Activated T-helper 2 cell treated with anti-CD3 and anti-CD28 coated beads, Interferon-gamma antibody, Interleukin-2, Interleukin-4, amounts not matched to agents 10 μg/mL and 5 μg/mL and 100 μg/mL, durations not matched to agents 14 hours and 24 hours and 36 hours (primary cell): Measurements from ENCODE around the gene MFAP5. TPM values are rescaled to one million over a fixed set of nuclear protein-coding genes. Genes with fewer than 3 reads are reported as not detected.

Experiments used
- DNase-seq: peaks from one replicate; pipeline ENCODE4 v3.0.0; 2021; ENCODE audit warnings: low spot score
- H3K27ac Mint-ChIP-seq: one replicate; pipeline ENCODE4 v1.8.0; 2021; ENCODE audit warnings: mixed read lengths
- H3K27me3 Mint-ChIP-seq: one replicate; pipeline ENCODE4 v1.8.0; 2021; ENCODE audit warnings: low read depth, mixed read lengths
- H3K36me3 Mint-ChIP-seq: one replicate; pipeline ENCODE4 v1.8.0; 2021; ENCODE audit warnings: low read depth, mixed read lengths
- H3K4me1 Mint-ChIP-seq: one replicate; pipeline ENCODE4 v1.8.0; 2021; ENCODE audit warnings: low read depth, mixed read lengths
- H3K4me3 Mint-ChIP-seq: one replicate; pipeline ENCODE4 v1.8.0; 2021; ENCODE audit warnings: low read depth, mild to moderate bottlenecking, moderate library complexity, mixed read lengths
- H3K9me3 Mint-ChIP-seq: one replicate; pipeline ENCODE4 v1.8.0; 2021; ENCODE audit warnings: mixed read lengths
- intact Hi-C: fragments of 100-400 bp; cut with micrococcal nuclease; formaldehyde crosslinking; loops from one replicate; pipeline ENCODE4 v1.15.1; 2023
- total RNA-seq: library from RNA; stranded (reverse); gene quantifications from 2 replicates; pipeline ENCODE4 v1.2.3, GENCODE V29; 2022

The MFAP5 gene, protein sequence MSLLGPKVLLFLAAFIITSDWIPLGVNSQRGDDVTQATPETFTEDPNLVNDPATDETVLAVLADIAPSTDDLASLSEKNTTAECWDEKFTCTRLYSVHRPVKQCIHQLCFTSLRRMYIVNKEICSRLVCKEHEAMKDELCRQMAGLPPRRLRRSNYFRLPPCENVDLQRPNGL
- total RNA-seq, result not detected in 2 replicates

DNA sequence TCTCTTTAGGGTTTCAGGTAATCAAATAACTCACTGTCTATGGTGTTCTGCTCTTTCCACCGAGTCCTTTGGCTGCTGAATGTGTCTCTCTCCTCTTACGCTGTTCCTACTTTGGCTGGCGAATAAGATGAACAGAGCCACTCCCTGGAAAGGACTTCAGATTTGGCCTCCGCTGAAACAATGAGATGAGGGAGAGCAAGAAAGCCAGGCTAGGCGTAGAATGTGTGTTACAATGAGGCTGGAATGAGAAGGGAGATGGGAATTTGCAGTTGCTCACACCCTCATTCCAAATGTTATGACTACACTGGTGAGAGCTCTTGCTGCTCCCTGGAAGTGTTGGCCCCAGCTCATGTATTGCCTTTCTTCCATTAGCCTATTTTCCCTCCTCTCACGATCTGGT, at the start of gene MFAP5:
Gene MFAP5 (minus strand): TSS at position 234 of the 400 bp plus-strand sequence. CDS start 722 bp downstream, outside the sequence.
- Mint-ChIP-seq H3K27me3 (peaks cover 21% of the 10 kb centered on the region), H3K9me3 (no peaks in the 10 kb centered on the region), H3K27ac (no peak within 1 kb of the TSS), H3K36me3 (no peaks in the 10 kb centered on the region), H3K4me1 (no peaks in the 10 kb centered on the region), H3K4me3 (no peak within 1 kb of the TSS)
- no peak for DNase-seq
- intact Hi-C loops, result no loop called here

DNA sequence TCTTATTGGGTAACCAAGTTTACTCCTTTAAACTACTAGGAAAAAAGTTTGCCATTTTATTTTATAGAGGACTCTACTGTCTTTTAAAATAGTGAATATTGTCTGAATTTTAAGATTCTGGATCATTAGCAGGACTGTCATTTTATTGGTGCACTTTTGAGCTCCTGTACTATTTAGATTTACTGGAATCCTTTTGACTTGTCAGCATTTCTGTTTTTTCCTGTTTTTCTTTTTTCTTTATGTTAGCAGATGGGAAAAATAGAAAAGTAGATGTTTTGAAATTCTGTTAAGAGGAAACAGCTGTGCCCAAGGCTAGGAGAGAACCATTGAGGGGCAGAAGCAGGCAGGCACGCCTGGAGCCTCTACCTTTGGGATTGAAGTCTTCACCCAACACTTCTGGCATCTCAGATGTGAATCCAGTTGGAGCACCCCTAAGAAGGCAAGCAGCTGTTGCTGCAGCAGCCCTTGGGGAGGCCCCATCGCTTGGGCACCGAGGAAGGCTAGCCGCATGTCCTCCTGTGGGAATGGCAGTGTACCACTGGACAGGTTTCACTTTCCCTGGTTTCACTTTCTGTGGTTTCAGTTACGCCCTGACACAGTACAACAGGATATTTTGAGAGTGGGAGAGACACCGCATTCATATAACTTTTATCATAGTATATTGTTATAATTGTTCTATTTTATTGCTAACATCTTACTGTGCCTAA, 46.7 kb upstream of the MFAP5 start:
- DNase-seq, result no peak
- Mint-ChIP-seq H3K9me3 (no peaks in the 10 kb centered on the region), H3K4me3 (no peak overlapping the region), H3K27me3 (peaks cover 8% of the 10 kb centered on the region), H3K4me1 (no peaks in the 10 kb centered on the region), H3K36me3 (no peaks in the 10 kb centered on the region), H3K27ac (no peak overlapping the region)
- intact Hi-C loops, result no loop called here

DNA sequence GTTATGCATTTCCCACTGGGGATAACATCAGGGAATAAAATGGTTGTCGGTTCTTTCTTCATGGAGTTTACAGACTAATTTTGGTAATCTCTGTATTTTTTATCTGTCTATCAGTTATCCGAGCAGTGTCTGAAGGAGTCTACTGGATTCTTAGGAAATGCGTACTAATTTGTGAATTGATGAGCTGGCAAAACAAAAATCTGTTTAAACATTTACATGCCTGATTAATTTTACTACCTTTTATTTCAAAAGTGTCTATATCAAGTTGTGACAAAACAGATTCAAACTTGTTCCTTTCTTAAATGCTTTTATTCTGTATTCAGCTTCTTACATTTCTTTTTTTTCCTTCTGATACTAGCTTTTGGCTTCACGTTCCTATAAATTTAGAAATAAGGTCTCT, 39.5 kb upstream of the MFAP5 start:
- H3K9me3 Mint-ChIP-seq, result no peaks in the 10 kb centered on the region
- peaks cover 5% of the 10 kb centered on the region for H3K4me1 Mint-ChIP-seq
- peaks cover 2% of the 10 kb centered on the region for H3K36me3 Mint-ChIP-seq
- no peak overlapping the region for H3K27ac Mint-ChIP-seq
- peaks cover 39% of the 10 kb centered on the region for H3K27me3 Mint-ChIP-seq
- DNase-seq, result no peak
- H3K4me3 Mint-ChIP-seq, result no peak overlapping the region
- intact Hi-C loops, result no loop called here

DNA sequence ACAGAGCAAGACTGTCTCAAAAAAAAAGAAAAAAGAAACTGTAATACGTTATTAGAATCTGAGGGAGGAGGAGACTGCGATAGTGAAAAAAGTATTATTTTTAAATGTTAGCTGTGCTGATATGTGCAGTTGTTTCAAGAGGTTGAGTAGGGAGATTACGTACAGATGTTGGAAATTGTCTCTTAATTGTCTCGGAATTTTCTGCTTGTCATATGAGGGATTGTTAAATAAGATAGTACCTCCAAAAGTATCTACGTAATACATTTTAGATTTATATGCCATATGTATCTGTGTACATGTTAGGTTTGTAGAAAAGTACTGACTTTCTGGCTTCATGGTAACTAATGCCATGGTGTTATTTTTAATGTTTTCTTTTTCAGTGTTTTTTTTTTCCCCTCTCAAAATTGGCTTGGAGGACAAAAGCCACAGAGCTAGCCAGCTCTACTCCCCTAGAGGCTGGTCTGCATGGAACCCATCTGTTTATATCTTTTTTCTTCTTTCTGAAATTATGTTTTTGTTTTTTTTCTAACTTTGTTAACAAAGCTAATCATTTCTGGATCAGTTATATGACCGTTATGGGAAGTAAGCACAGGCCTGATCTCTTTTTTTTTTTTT, 38.5 kb upstream of the MFAP5 start:
- intact Hi-C loops, result no loop called here
- Mint-ChIP-seq H3K27me3 (peaks cover 47% of the 10 kb centered on the region), H3K27ac (no peak overlapping the region), H3K4me1 (peaks cover 9% of the 10 kb centered on the region), H3K36me3 (peaks cover 2% of the 10 kb centered on the region), H3K9me3 (no peaks in the 10 kb centered on the region), H3K4me3 (no peak overlapping the region)
- DNase-seq, result no peak

DNA sequence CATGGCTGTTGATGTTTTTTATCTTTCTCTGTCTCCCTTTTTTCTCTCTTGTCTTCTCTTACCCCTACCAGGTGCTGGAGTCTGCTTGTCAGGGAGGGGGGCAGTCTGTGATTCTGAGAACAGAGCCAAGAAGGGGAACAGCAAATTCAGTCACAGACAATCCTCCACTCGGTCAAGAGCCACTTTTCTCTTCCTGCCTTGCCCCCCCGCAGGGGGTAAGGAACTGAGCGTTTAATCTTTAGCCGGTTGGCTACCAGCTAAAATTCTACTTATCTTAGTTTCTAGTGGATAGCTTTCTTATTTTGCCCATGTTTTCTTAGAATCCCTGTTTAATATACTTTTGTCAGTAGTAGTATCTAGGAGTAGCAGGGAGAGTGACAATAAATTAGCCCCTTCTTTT, 37.1 kb upstream of the MFAP5 start:
- H3K4me3 Mint-ChIP-seq, result peak overlapping the region; percentile 53
- no peak for DNase-seq
- H3K36me3 Mint-ChIP-seq, result peaks cover 2% of the 10 kb centered on the region
- no peak overlapping the region for H3K27ac Mint-ChIP-seq
- H3K27me3 Mint-ChIP-seq, result peaks cover 55% of the 10 kb centered on the region
- no peaks in the 10 kb centered on the region for H3K9me3 Mint-ChIP-seq
- intact Hi-C loops, result no loop called here
- peaks cover 9% of the 10 kb centered on the region for H3K4me1 Mint-ChIP-seq

DNA sequence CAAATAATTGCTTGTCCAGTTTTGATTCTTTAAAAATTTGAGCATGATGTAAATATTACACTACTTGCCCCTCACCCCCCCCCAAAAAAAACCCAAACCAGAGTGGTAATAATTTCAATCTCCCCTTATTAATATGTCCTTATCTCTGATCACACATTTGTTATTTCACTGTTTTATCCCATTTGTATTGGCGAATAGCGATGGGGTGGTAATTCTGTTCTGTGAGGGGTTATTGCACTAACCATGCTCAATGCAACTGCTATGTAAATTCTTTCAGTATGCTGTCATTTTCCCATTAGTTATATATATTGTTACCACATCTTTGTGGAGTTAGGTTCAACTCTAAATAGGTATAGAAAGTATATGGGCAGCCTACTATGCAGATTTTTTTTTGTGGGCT, 36.3 kb upstream of the MFAP5 start:
- no peaks in the 10 kb centered on the region for H3K9me3 Mint-ChIP-seq
- peaks cover 55% of the 10 kb centered on the region for H3K27me3 Mint-ChIP-seq
- H3K36me3 Mint-ChIP-seq, result peaks cover 2% of the 10 kb centered on the region

DNA sequence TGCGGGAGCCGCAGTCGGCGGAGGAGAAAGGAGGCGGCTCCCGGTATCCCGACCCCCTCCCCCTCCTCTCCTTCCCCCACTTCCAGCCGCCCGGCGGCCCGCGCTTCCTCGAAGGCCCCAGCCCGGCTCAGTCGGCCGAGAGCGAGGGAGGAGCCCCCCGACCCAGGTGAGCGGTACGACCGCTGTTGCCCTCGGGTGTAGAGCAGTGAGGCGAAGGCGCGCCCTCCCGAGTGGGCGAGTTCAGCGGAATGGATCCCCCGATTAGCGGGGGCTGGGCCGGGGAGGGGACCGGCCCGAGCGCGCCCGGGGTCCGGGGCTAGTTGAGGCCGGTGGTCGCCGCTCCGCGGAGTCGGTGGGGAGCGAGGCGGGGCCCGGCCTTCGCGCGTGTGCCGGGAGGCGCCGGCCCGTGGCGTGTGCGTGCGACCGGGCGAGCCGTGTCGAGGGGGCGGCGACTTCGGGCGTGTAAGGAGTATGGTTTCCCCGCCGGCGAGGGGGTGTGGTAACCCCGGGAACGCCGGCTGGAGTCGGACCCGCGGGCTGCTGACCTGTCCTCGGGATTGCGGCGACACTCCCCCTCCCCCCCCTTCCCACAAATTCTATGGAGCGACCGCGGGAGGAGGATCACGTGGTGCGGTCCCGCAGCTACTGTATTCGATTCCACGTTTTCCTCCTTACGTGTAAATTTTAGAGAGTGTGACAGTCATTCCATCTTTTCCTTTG, 35.7 kb upstream of the MFAP5 start:
- Mint-ChIP-seq H3K36me3 (peaks cover 2% of the 10 kb centered on the region), H3K27ac (peak overlapping the region; percentile 60), H3K4me3 (peak overlapping the region; percentile 85), H3K27me3 (peaks cover 55% of the 10 kb centered on the region), H3K4me1 (peaks cover 9% of the 10 kb centered on the region), H3K9me3 (no peaks in the 10 kb centered on the region)
- DNase-seq, result no peak
- intact Hi-C loops, result no loop called here

More for the DNA sequence above, 36.3 kb upstream of the MFAP5 start:
- intact Hi-C loops, result no loop called here
- no peak overlapping the region for H3K27ac Mint-ChIP-seq
- H3K4me3 Mint-ChIP-seq, result peak overlapping the region; percentile 85
- H3K4me1 Mint-ChIP-seq, result peaks cover 9% of the 10 kb centered on the region
- DNase-seq, result no peak

DNA sequence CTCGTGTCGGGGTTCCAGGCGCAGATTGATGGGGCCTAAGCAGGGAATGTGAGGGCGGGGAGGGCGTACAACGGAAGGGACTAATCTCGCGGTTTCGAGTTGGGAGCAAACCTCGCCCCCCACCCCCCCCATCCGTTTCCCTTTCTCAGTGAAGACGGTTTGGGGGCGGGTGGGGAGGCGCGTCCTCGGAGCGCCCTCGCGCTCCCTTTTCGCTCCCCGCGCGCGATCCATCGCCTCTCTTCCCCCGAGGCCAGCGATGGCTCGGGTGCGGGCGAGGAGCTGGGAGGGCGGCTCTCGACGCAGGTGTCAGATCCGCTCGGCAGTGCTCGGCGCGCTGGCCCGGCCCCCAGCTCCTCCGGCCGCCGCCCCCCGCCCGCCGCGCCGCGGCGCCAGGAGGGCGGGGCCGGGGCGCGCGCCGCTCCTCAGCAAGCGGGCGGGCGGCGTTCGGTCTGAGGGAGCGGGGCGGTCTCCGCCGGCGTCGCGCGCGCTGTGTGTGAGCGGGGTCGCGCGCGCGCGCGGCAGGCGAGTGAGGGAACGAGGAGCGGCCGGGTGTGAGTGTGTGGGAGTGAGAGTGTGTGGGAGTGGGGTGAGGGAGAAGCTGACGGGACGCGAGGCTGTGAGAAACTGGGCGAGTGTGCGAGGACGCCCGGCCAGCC, 35.0 kb upstream of the MFAP5 start, which contains the start of gene RIMKLB:
Gene RIMKLB (plus strand): TSS at position 516 of the 656 bp plus-strand sequence. CDS start 15,876 bp downstream, outside the sequence.
- Mint-ChIP-seq H3K4me1 (peaks cover 9% of the 10 kb centered on the region), H3K9me3 (no peaks in the 10 kb centered on the region), H3K27ac (peak within 1 kb of the TSS; percentile 60), H3K4me3 (peak within 1 kb of the TSS; percentile 85), H3K27me3 (peaks cover 59% of the 10 kb centered on the region), H3K36me3 (peaks cover 2% of the 10 kb centered on the region)
- intact Hi-C loops, result no loop called here
- peak; percentile 38 for DNase-seq

DNA sequence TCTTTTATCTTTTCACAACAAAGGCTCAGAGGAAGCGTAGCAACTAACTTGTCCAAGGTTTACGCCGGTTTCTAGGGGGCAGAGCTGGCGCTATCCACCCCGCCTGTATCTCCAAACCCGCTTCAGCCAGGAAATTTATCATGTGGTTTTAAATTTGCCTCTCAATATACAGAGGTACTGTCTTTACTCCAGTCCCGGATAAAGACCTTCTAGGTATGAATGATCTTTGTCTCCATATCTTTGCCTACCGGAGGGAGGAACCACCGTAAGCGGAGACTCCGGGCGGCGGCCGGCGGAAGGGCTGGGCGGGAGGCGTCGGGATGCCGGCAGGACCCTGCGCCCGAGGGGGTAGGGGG, 34.5 kb upstream of the MFAP5 start:
- intact Hi-C loops, result no loop called here
- Mint-ChIP-seq H3K4me1 (peaks cover 9% of the 10 kb centered on the region), H3K9me3 (no peaks in the 10 kb centered on the region), H3K27ac (no peak overlapping the region), H3K36me3 (peaks cover 2% of the 10 kb centered on the region), H3K27me3 (peaks cover 60% of the 10 kb centered on the region), H3K4me3 (peak overlapping the region; percentile 79)
- no peak for DNase-seq

DNA sequence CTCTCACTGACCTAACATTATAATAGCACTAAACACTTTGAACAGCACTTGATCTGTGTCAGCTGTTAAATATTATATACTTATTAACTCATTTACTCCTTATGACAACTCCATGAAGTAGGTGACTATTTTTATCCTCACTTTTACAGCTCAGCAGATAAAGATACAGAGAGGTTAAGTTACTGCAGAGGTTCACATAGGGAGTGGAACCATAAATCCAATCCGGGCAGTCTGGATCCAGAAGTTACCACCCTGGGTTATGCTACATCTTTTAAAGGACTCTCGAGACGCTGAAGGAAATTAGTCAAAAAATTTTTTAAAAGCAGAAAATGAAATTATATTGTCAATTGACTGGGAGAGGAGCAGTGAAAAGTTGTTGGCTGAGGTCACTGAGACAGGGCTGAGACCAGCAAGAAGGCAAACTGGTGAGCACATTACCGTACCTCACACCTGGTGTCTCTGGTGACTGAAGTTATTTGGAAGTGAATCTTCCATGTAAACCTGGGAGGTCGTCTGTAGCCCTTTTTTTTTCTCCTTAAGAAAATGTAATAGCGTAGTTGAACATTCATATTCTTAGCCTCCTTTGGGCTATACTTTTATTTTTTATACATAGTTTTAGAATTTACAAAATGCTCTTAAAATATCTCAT, 33.9 kb upstream of the MFAP5 start:
- H3K27me3 Mint-ChIP-seq, result peaks cover 63% of the 10 kb centered on the region
- intact Hi-C loops, result no loop called here
- no peak overlapping the region for H3K27ac Mint-ChIP-seq

DNA sequence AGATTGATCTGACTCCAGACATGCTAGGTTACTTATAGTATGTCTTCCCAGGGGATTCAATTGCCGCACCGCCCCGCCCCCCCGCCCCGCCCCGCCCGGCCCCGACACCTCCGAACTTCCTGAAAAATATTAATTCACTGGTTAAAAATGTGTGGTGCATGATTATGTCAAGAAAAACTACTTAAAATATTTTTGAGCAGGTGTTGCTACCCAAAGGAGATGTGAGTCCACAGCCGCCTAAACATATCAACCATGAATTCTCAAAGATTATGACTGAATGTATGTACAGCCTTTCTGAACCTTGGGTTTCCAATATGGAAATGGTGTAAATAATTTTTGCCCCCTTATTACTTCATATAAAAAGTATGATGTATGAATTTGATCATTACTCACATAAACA, 32.5 kb upstream of the MFAP5 start:
- H3K4me3 Mint-ChIP-seq, result no peak overlapping the region
- no peak overlapping the region for H3K27ac Mint-ChIP-seq
- no peak for DNase-seq
- peaks cover 2% of the 10 kb centered on the region for H3K36me3 Mint-ChIP-seq
- no peaks in the 10 kb centered on the region for H3K9me3 Mint-ChIP-seq
- intact Hi-C loops, result no loop called here
- H3K4me1 Mint-ChIP-seq, result peaks cover 9% of the 10 kb centered on the region
- H3K27me3 Mint-ChIP-seq, result peaks cover 62% of the 10 kb centered on the region

More for the DNA sequence above, 33.9 kb upstream of the MFAP5 start:
- no peak for DNase-seq
- Mint-ChIP-seq H3K4me1 (peaks cover 9% of the 10 kb centered on the region), H3K4me3 (peak overlapping the region; percentile 79), H3K36me3 (peaks cover 2% of the 10 kb centered on the region), H3K9me3 (no peaks in the 10 kb centered on the region)

DNA sequence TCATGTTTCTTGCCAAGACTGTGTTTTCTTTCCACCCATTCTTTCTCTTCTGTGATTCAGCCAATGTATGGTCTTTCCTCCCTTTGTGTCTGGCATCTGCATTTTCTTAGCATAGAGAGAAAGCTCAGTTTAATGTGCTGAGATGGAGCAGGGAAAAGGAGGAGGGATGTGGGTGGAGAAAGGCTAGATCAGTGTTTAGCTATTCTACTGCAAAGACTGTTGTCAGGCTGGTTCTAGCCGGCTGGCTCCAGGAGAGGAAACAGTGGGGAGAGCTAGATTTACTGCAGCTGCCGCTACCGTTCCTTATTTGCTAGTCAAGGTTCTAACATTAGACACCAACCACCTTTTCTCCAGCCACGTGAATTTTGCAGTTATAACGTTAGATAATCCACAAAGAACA, 29.9 kb upstream of the MFAP5 start:
- Mint-ChIP-seq H3K27ac (no peak overlapping the region), H3K4me1 (peaks cover 4% of the 10 kb centered on the region), H3K27me3 (peaks cover 53% of the 10 kb centered on the region), H3K4me3 (no peak overlapping the region), H3K9me3 (no peaks in the 10 kb centered on the region), H3K36me3 (no peaks in the 10 kb centered on the region)
- DNase-seq, result no peak
- intact Hi-C loops, result no loop called here
